GM21526 (cell line): ENCODE measurements around the gene PNPT1.
"Not testable (repeated sequence)": the region's sequence is repeated elsewhere in the genome, so short reads cannot be mapped to it uniquely, and the experiment has no call there.

Source experiments
- ATAC-seq: cut with Tn5 transposase; IDR thresholded peaks from one replicate; pipeline ENCODE4 v1.9.1; 2021; ENCODE audit warnings: moderate library complexity; ENCODE audit not compliant: unreplicated experiment, low FRiP score

The PNPT1 gene

GRCh38 chr2:55692740-55693139 lies 904 bp downstream of the PNPT1 start:
- ATAC-seq: not testable (repeated sequence)

DNA sequence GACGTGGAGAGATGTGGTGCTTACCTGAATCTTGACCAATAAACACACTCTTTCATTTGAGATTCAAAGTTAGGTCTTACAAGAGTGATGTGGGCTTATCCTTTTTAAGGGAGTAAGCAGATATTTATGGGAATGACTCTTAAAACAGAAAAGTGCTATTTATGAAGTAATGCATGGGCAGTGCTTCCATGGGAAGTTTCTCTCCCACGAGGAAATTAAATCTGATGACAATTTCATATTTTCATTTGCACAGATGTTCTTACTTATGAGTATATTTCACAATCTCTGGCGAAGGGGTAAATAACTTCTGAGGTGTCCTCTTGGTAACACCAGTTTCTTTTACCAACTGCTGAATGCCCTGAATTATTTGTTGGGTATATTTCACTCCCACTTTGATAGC lies 21.0 kb downstream of the PNPT1 start:
- ATAC-seq: no peak

GRCh38 chr2:55668956-55669355 lies 24.7 kb downstream of the PNPT1 start:
- ATAC-seq: no peak

- no peak for ATAC-seq
These were observed 40.4 kb downstream of the PNPT1 start for GRCh38 chr2:55653255-55653654.

DNA sequence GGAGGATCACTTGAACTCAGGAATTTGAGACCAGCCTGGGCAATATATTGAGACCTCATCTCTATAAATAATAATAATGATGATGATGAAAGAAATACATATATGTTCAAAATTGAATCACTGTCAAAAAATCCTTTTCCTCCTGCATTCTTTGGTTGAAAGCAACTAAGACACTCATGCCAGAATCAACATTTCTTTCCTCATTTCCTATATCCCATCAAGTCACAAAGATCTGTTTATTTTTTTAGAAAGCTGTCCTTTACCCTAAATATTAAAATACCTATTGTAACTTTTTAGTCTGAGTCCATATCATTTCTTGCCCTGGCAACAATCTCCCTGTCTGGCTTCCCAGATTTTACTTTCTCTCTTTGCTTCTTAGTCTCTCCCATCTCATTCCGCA lies 44.4 kb downstream of the PNPT1 start:
- ATAC-seq: no peak

GRCh38 chr2:55636831-55637230 lies 56.8 kb downstream of the PNPT1 start:
- ATAC-seq: no peak

- ATAC-seq: no peak
These were observed 64.7 kb downstream of the PNPT1 start for GRCh38 chr2:55628931-55629330.

GRCh38 chr2:55627915-55628314 lies 65.7 kb downstream of the PNPT1 start:
- ATAC-seq: no peak

GRCh38 chr2:55621802-55622201 lies 71.8 kb downstream of the PNPT1 start:
- no peak for ATAC-seq

GRCh38 chr2:55620123-55620779 lies 73.4 kb downstream of the PNPT1 start:
- no peak for ATAC-seq

DNA sequence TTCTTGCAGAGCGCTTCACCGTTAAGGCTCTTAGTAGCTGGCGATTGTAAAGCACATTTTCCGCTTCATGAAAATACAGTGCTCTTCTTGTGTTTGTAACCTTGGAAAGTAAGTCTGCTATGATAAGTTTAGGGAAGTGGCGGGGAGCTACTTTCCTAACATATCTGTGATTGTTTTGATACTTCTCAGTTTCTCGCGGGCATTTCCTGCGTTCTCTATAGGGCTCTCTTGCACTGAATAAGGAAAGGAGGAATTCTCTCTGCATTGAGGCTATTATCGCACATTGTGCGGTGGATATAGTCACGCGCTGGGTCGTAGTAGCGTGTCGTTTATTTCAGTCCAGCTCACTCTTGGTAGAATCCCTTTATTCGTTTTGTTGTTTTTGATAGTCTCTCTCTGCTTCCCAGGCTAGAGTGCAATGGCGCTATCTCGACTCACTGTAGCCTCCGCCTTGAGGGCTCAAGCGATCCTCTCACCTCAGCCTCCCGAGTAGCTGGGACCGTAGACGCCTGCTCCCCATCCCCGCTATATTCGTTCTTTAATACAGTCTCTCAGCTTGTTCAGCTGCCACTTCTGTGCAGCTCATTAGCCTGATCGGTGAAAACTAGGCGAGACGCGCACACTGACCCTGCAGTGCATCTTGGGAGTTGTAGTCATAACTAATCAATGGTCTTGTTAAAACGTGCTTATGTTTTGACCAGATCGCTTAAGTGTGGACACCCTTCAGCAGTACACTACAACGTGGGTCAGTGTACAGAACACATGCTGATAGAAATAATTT lies 75.2 kb downstream of the PNPT1 start:
- peak; percentile 43 for ATAC-seq

DNA sequence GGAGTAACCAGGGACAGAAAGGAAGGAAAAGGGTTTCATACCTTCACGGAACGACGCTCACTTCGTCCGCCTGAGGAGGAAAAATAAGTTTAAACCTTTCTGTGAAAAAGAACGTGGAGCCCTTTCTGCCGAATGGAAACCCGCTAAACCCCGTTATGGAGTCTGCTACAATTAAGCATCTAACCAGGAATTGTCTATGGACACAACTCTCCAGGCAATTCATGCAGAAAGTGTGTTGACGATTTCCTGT lies 75.7 kb downstream of the PNPT1 start:
- no peak for ATAC-seq

- peak; percentile 87 for ATAC-seq
These were observed 76.2 kb downstream of the PNPT1 start, which contains the start of gene PPP4R3B for GRCh38 chr2:55617175-55618024. TSS of gene PPP4R3B (minus strand) at chr2:55617622. CDS start at chr2:55617285, 337 bp downstream.

GRCh38 chr2:55616551-55617174 lies 77.0 kb downstream of the PNPT1 start:
- ATAC-seq: peak; percentile 17

- no peak for ATAC-seq
These were observed 81.6 kb downstream of the PNPT1 start for GRCh38 chr2:55611997-55612396.

DNA sequence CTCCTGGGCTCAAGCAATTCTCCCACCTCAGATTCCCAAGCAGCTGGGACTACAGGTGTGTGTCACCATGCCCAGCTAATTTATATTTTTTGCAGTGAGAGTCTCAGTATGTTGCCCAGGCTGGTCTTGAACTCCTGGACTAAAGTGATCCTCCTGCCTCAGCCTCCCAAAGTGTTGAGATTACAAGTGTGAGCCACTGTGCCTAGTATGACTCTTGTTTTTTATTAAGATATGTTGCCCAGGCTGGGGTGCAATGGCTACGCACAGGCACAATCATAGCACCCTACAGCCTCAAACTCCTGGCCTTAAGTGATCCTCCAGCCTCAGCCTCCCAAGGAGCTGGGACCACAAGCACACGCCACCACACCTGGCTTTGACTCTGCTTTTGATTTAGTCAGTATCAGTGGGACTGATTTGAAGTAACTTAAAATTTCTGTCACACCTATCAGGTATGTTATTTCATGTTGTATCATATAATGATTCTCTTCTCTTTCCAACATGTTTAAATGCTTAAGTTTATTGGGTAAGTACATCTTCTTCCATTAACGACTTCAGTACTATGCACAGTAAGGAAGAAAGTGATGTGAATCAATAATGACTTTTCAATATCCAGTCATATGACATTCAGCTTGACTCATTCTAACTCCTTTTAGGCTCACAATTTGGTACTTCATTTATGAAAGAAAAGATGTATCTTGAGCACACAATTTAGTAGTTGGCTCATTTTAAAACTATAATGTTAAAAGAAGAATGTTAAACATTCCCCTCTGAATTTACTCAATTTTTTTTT lies 82.5 kb downstream of the PNPT1 start:
- ATAC-seq: no peak

- ATAC-seq: no peak
These were observed 83.6 kb downstream of the PNPT1 start for GRCh38 chr2:55609938-55610578.

- no peak for ATAC-seq
These were observed 84.3 kb downstream of the PNPT1 start for GRCh38 chr2:55609193-55609794.

GRCh38 chr2:55607717-55608116 lies 85.9 kb downstream of the PNPT1 start:
- no peak for ATAC-seq
